ENCODE results near the gene RAG1. TPM values are rescaled to one million over a fixed set of nuclear protein-coding genes. Genes with fewer than 3 reads are reported as not detected.
A peak's percentile ranks its signal among the peaks of the same experiment; 100 is the strongest.

RAG1 gene
- total RNA-seq, 2 donors from 2014 or later = 0.42 to 0.86 TPM

GRCh38 chr11:36627471-36627870, 59.7 kb downstream of the RAG1 start:
- 81 to 86% methylated on average over 1 to 2 of the region's 2 CpGs for WGBS, 2 experiments (ENCODE audit: insufficient coverage in 1 of 2, insufficient read length in 1 of 2)
- no peaks in the 10 kb centered on the region for H3K27me3 ChIP-seq (ENCODE audit: control insufficient read depth, insufficient read depth, low read length, poor library complexity, severe bottlenecking)
- H3K4me3 ChIP-seq (ENCODE audit: low read length) = no peak overlapping the region
- no peaks in the 10 kb centered on the region for H3K4me1 ChIP-seq (ENCODE audit: control insufficient read depth, insufficient read depth, low read length)
- H3K4me1 Mint-ChIP-seq = no peaks in the 10 kb centered on the region
- H3K36me3 Mint-ChIP-seq (ENCODE audit: low read depth) = no peaks in the 10 kb centered on the region
- no peaks in the 10 kb centered on the region for H3K27me3 Mint-ChIP-seq (ENCODE audit: insufficient read depth)
- no peak overlapping the region for H3K27ac Mint-ChIP-seq
- no peak overlapping the region for H3K27ac ChIP-seq (ENCODE audit: low read depth, low read length)
- H3K4me3 Mint-ChIP-seq = no peak overlapping the region
- H3K9ac ChIP-seq (ENCODE audit: extremely low read depth, low read length, poor library complexity, severe bottlenecking) = no peak overlapping the region
- TF ChIP-seq CTCF (conservative IDR thresholded peaks at IDR 0.05) = no peak
- no peaks in the 10 kb centered on the region for H3K9me3 Mint-ChIP-seq
- H3K36me3 ChIP-seq (ENCODE audit: control insufficient read depth, insufficient read depth, low read length) = no peaks in the 10 kb centered on the region
- DNase-seq = no peak
- no peaks in the 10 kb centered on the region for H3K9me3 ChIP-seq (ENCODE audit: control insufficient read depth, low read length)

- Mint-ChIP-seq H3K27ac (no peak overlapping the region), H3K36me3 (ENCODE audit: low read depth) (no peaks in the 10 kb centered on the region), H3K27me3 (ENCODE audit: insufficient read depth) (no peaks in the 10 kb centered on the region), H3K9me3 (no peaks in the 10 kb centered on the region), H3K4me1 (no peaks in the 10 kb centered on the region), H3K4me3 (no peak overlapping the region)
- no peaks in the 10 kb centered on the region for H3K4me1 ChIP-seq (ENCODE audit: control insufficient read depth, insufficient read depth, low read length)
- DNase-seq = no peak
- no peaks in the 10 kb centered on the region for H3K36me3 ChIP-seq (ENCODE audit: control insufficient read depth, insufficient read depth, low read length)
- 95% methylated on average over 4 to 5 of the region's 5 CpGs for WGBS, 2 experiments (ENCODE audit: insufficient coverage in 1 of 2, insufficient read length in 1 of 2)
- H3K27ac ChIP-seq (ENCODE audit: low read depth, low read length) = peak overlapping the region; percentile 46
- no peaks in the 10 kb centered on the region for H3K9me3 ChIP-seq (ENCODE audit: control insufficient read depth, low read length)
- no peak overlapping the region for H3K9ac ChIP-seq (ENCODE audit: extremely low read depth, low read length, poor library complexity, severe bottlenecking)
- TF ChIP-seq CTCF (conservative IDR thresholded peaks at IDR 0.05) = no peak
- H3K27me3 ChIP-seq (ENCODE audit: control insufficient read depth, insufficient read depth, low read length, poor library complexity, severe bottlenecking) = no peaks in the 10 kb centered on the region
- H3K4me3 ChIP-seq (ENCODE audit: low read length) = no peak overlapping the region
These were observed 60.3 kb downstream of the RAG1 start for GRCh38 chr11:36628141-36628540.

GRCh38 chr11:36628765-36629244, 61.0 kb downstream of the RAG1 start:
- DNase-seq = no peak
- Histone ChIP-seq H3K27me3 (ENCODE audit: control insufficient read depth, insufficient read depth, low read length, poor library complexity, severe bottlenecking) (no peaks in the 10 kb centered on the region), H3K27ac (ENCODE audit: low read depth, low read length) (peak overlapping the region; percentile 46), H3K9me3 (ENCODE audit: control insufficient read depth, low read length) (no peaks in the 10 kb centered on the region), H3K9ac (ENCODE audit: extremely low read depth, low read length, poor library complexity, severe bottlenecking) (no peak overlapping the region), H3K4me1 (ENCODE audit: control insufficient read depth, insufficient read depth, low read length) (no peaks in the 10 kb centered on the region), H3K36me3 (ENCODE audit: control insufficient read depth, insufficient read depth, low read length) (no peaks in the 10 kb centered on the region), H3K4me3 (ENCODE audit: low read length) (no peak overlapping the region)
- 68 to 90% methylated on average over 4 of the region's 4 CpGs for WGBS, 2 experiments (ENCODE audit: insufficient coverage in 1 of 2, insufficient read length in 1 of 2)
- Mint-ChIP-seq H3K27me3 (ENCODE audit: insufficient read depth) (no peaks in the 10 kb centered on the region), H3K4me3 (no peak overlapping the region), H3K4me1 (no peaks in the 10 kb centered on the region), H3K9me3 (no peaks in the 10 kb centered on the region), H3K36me3 (ENCODE audit: low read depth) (no peaks in the 10 kb centered on the region), H3K27ac (no peak overlapping the region)
- TF ChIP-seq CTCF (conservative IDR thresholded peaks at IDR 0.05) = no peak

Other genes with a start within 250 kb of the RAG1 start
- gene TRAF6, start 57.7 kb upstream of the RAG1 start, total RNA-seq = 10 to 100 TPM; 10.0 to 11.4 TPM
- 10 to 100 TPM; 23.9 to 38.6 TPM for gene IFTAP, start 26.5 kb downstream of the RAG1 start, total RNA-seq
- gene RAG2, start 30.2 kb downstream of the RAG1 start, total RNA-seq = not detected